HG03045 (cell line): Measurements from ENCODE around the gene C2CD4C.
"Not testable (repeated sequence)": the region's sequence is repeated elsewhere in the genome, so short reads cannot be mapped to it uniquely, and the experiment has no call there.

Source experiments
- ATAC-seq: cut with Tn5 transposase; IDR thresholded peaks from one replicate; pipeline ENCODE4 v1.9.1; 2021; ENCODE audit warnings: mild to moderate bottlenecking, moderate library complexity; ENCODE audit not compliant: unreplicated experiment

The C2CD4C gene

DNA sequence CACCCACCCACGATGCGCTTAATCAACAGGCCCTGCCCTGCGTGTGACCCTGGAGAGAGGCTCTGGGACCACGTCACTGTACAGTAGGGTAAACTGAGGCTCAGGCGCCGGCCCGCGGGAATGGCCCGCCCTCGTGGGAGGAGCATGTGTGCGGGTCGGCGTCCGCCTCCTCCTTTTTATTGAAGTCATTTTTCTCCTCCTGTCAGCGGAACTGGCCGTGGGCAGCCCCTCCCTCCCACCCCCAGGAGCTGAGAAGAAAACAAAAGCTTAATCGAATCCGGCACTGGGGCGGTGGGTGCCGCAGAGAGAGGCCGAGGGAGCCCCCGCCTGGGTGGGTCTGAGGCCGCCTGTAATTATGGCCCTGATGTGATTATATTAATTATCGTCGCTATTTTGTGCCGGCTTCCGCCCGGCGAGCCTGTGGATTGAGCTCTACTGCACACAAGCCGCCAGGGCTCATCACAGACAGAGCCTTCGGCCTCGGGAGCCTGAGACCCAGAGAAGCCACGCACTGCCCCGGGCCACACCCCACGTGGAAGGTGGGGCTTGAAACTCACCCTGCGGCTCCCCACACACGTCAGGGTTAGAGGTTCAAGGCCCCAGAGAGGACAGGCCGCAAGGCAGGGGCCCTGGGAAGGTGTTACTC, 7.0 kb downstream of the C2CD4C start:
- ATAC-seq: no peak

DNA sequence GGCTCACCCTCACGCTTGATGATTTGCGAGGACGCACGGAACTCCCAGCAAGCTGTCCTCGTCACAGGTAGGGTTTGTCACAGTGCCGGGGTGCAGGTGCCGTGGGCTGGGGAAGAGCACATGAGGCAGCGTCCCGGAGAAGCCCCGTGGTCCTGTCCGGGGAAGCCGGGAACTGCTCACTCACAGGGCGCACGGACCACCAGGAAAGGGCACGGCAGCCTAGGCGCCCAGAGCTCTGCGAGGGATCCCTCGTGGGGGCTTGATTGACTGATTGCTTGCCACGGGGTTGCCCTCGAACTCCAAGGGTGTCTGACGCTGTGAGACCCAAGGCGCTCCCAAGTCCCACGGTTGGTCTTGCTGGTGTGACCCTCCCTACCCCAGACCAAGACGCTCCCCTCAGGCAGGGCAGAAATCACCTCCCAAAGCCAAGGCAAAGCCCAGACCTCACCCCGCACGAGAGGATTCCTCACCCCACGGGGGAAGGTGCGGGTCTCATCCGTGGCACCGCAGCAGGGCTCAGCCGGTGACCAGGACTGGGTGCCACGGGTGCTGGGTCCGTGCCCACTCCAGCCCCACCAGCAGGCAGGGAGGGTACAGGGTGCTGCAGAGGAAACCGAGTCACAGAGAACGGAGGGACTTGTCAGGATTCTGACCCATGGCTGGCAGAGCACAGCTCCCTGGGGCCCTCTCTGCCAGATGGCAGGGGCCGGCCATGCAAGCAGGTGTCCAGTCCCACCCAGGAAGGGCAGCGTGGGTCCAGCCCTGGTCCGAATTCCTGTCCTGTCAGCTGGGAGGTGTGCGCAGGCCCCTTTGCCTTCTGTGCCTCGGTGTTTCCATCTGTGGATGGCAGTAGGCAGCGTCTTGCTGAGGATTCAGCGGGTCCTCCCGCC, 7.7 kb downstream of the C2CD4C start:
- no peak for ATAC-seq

DNA sequence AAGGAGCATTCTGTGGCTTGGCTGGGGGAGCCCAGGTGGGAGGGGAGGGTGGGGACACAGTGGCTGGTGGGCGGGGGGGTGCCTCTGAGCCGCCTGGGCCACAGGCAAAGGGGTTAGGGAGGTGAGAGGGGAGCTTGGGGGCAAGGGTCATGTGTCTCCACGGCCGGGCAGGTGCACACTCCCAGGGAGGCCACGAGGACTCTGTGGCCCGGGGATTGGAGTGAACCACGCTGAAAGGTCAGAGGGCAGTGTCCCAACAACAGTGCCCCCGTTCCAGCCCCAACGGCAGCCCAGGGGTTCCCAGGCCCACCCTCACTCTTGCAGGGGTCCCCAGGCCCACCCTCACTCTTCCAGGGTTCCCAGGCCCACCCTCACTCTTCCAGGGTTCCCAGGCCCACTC, 9.6 kb downstream of the C2CD4C start:
- no peak for ATAC-seq

DNA sequence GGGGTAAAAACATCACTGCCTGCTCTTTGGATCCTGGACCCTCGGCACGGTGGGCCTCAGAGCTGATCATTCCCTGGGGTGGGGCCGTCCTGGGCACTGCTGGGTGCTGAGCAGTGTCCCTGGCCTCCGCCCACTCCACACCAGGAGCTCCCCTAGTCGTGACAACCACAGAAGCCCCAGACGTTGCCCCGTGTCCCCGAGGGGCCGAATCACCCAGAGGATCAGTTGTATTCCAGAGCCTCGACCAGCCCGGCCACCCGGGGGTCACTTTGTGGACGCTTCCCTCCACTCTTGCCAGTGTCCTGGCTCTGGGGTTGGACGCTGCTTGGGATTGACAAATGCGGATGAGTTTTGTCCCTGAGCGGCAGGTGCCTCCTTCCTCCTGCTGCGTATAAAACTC, 10.2 kb downstream of the C2CD4C start:
- no peak for ATAC-seq

DNA sequence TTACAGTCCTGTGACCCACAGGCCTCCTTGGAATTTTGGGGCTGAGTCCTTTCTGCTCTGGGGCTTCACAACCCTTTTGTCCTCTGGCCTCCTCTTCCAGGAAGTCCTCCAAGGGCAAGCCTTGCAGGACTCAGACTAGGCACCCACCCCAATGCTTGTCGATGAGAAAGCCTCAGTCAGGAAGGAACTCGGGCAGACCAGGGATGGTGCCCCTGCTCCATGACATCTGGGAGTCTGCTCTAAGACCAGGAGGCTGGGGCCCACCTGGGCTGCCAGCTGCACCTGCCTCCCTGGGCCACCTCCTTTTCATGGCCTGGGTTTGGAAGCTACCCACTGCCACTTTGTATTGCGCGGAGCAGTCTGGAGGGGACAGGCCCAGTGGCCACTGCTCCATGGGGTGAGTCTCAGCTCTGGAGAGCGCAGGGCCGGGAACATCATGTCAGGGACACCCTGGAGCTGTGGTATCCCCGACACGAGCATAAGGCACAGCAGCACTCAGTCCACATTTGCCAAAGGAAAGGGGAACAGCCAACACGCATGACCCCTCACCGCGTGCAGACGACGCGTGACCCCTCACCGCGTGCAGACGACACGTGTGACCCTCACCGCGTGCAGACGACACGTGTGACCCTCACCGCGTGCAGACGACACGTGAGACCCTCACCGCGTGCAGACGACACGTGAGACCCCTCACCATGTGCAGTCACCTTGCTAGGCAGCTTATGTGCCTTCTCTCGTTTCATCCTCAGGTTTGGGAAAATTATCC, 10.8 kb downstream of the C2CD4C start:
- ATAC-seq: no peak

DNA sequence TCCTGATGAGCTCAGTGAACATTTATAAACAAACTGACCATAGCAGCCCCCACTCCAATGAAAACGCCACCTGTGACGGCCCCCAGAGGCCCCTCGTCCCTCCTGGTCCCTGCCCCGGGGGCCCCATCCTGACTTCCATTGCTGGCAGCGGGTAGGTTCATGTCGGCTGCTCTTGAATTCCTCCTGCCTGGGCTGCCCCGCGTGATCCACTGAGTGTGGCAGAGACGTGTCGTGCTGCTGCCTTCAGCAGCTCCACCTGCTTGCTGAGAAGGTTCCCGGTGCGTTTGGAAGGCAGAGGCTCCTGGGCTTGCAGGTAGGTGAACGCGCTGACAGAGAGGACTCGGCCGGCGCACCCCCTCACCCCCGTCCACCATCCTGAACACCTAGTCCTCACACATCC, 11.6 kb downstream of the C2CD4C start:
- no peak for ATAC-seq

DNA sequence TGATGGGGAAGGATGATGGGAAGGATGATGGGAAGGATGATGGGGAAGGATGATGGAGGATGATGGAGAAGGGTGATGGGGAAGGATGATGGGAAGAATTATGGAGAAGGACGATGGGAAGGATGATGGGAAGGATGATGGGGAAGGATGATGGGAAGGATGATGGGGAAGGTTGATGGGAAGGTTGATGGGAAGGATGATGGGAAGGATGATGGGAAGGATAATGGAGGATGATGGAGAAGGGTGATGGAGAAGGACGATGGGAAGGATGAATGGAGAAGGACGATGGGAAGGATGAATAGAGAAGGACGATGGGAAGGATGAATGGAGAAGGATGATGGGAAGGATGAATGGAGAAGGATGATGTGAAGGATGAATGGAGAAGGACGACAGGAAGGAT, 13.5 kb downstream of the C2CD4C start:
- no peak for ATAC-seq

DNA sequence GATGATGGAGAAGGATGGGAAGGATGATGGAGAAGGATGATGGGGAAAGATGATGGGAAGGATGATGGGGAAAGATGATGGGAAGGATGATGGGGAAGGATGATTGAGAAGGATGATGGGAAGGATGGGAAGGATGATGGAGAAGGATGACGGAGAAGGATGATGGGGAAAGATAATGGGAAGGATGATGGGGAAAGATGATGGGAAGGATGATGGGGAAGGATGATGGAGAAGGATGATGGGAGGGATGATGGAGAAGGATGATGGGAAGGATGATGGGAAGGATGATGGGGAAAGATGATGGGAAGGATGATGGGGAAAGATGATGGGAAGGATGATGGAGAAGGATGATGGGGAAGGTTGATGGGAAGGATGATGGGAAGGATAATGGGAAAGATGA, 14.1 kb downstream of the C2CD4C start:
- ATAC-seq: not testable (repeated sequence)

DNA sequence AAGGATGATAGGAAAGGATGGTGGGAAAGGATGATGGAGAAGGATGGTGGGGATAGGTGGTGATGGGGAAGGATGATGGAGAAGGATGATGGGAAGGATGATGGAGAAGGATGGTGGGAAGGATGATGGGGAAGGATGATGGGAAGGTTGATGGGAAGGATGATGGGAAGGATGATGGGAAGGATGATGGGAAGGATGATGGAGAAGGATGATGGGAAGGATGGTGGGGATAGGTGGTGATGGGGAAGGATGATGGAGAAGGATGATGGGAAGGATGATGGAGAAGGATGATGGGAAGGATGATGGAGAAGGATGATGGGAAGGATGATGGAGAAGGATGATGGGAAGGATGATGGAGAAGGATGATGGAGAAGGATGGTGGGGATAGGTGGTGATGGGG, 15.4 kb downstream of the C2CD4C start:
- not testable (repeated sequence) for ATAC-seq

DNA sequence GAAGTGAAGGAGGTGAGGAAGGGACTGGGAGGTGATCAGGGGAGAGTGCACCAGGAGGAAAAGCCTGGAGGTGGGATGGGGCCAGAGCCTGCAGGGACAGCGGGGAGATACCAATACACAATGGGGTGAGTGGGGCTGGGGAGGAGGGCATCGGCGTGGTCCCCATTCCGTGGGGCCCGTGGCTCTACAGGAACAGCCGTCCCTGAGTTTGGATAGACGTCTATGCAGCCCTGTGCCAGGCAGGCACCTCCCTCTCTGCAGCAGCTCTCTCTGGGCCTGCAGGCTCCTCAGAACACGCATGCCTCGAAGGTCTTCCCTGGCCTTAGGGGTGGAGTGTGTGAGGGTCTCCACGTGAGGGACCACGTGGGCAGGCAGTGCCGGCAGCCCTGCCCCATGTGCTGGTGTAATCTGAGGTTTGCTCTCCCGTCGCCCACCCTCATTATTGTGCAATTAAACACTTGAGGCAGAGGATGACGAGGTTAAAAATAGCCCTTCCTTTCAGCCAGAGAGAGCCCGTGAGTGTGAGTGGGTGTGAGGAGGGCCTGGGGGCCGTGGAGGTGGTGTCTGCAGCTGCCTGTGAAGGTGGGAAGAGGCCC, 16.5 kb downstream of the C2CD4C start:
- ATAC-seq: no peak

DNA sequence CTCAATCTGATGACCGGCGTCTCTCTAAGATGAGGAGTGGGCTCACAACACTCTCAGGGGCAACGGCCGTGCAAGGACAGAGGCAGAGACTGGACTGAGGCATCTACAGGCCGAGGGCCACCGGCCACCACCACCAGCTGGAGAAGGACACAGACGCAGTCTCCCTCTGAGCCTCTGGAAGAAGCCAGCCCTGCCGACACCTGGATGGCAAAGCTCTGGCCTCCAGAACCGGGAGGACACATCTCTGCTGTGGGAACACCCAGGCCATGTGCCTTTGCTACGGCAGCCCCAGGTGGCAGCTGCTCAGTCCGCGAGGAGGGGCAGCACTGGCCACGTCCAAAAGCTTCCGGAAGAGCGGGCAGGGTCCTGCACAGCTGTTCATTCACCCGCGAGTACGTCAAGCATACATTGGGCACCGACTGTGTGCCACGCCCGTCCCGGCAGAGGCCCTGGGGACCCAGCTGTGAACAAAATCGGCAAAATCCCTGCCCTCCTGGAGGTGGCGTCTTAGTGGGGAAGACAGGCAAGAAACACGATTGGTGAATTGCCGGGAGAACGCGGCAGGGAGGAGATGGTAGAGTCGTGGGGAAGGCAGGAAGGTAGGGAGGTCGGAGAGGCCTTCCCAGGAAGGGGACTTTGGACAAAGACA, 17.1 kb downstream of the C2CD4C start:
- no peak for ATAC-seq

DNA sequence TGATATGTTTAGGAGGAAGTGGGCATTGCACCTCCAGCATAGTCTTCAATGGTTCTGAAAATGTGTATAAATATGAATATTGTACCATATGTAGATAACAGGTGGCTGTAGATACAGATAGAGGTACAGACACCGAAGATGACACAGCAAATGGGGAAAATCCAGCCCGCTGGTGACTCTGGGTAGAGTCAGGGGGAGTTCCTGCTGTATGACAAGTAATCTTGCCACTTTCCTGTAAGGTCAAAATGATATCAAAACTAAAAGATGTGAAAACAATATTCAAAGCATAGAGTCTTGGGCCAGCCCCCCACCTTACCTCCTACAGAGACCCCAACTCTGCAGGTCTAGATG, 17.8 kb downstream of the C2CD4C start:
- no peak for ATAC-seq

DNA sequence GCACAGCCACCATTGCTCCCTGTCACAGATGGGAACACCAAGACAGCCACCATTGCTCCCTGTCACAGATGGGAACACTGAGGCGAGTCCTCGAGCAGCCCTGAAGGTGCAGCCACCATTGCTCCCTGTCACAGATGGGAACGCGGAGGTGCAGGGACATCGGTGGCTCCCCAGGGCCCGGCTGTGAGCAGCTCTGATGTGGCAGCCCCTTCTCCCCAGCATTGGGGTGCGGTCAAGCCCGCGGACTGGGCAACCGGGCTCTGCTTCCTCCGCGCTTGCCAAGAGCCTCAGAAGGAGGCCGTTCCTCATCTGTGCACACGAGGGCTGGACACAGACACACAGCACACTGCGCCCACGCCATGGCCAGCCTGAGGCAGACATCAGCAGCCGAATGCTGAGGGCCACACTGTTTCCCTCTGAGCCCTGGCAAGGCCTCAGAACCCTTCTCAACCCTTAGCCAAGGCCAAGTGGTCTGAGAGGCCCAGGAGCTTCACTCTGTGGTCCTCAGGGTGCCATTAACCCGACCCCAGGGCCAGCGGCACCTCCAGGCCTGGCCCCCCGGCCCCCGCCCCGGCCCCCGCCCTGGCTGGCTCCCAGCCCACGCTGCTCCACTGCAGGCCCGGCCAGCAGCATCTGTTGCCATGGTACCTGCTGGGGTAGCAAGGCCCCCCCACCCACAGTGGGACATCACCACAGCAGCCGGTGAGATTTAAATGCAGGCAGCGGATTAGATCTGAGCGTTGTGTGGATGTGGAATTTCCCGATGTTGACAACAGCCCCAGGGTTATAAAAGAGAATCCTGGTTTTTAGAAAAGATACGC, 18.4 kb downstream of the C2CD4C start:
- no peak for ATAC-seq

DNA sequence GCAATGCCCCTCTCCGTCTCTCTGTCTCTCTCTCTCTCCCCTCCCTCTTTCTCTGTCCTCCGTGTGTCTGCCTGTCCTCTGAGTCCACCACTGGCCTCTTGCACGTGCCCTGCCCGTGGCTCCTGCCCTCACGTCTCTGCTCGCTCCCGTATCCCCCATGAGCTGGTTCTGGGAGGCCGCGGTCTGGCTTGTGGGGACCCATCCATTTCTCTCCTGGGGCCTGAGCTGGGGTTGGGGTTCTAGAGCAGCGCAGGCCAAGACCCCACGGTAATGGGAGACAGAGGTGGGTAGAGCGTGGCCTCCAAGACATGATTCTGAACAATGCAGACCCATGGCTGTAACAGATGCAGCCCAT, 19.0 kb downstream of the C2CD4C start:
- no peak for ATAC-seq

DNA sequence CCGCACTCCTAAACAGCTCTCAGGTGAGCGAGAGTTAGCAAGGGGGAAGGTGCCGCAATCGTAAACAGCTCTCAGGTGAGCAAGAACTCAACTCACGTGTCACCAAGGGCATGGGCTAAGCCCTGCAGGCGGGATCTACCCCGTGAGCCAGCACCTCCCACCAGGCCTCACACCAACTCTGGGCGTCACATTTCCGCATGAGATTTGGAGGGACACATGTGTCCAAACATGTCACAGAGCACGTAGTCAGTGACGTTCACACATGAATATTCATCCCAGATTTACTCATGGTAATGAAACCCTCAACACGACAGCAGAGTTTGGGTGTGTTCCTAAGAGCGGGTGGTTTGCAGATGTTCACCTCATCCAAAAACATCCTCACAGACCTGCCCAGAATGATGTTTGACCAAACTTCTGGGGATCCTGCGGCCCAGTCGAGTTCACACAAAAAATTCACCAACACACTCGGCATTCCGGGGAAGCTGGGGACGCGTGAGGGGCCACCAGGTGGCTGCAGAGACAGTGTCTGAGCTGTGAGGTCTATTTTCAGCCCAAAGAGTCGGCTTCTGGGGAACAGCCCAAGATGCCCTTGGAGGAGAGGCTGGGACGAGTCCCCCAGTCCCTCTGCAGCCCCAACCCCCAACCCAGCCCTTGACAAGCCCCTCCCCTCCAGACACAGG, 19.6 kb downstream of the C2CD4C start:
- ATAC-seq: no peak

DNA sequence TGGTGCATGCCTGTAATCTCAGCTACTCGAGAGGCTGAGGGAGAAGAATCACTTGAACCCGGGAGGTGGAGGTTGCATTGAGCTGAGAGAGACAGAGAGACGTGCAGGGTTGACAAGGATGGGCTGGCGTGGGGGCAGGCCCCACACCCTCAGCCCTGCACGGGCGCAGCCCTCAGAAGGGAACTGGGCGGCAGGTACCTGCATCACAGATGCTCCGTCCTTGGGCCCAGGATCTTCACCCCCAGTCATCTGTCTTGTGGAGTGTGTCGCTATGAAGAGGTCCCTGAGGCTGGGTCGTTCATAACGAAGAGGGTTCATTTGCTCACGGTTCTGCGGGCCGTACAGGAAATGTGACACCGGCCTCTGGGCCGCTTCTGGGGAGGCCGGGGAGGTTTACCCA, 20.3 kb downstream of the C2CD4C start:
- no peak for ATAC-seq

DNA sequence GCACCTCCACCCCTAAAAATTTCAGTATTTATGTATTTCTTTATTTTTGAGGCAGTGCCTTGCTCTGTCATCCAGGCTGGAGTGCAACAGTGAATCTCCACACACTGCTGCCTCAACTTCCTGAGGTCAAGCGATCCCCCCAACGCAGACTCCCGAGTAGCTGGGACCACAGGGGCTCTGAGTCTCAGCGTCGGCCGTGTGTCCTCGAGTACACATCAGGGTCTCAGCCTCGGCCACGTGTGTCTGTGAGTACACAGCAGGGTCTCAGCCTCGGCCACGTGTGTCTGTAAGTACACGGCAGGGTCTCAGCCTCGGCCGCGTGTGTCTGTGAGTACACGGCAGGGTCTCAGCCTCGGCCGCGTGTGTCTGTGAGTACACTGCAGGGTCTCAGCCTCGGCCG, 21.2 kb downstream of the C2CD4C start:
- no peak for ATAC-seq

DNA sequence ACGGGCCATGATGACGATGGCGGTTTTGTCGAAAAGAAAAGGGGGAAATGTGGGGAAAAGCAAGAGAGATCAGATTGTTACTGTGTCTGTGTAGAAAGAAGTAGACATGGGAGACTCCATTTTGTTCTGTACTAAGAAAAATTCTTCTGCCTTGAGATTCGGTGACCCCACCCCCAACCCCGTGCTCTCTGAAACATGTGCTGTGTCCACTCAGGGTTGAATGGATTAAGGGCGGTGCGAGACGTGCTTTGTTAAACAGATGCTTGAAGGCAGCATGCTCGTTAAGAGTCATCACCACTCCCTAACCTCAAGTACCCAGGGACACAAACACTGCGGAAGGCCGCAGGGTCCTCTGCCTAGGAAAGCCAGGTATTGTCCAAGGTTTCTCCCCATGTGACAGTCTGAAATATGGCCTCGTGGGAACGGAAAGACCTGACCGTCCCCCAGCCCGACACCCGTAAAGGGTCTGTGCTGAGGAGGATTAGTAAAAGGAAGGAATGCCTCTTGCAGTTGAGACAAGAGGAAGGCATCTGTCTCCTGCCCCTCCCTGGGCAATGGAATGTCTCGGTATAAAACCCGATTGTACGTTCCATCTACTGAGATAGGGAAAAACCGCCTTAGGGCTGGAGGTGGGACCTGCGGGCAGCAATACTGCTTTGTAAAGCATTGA, 22.2 kb downstream of the C2CD4C start:
- ATAC-seq: not testable (repeated sequence)

DNA sequence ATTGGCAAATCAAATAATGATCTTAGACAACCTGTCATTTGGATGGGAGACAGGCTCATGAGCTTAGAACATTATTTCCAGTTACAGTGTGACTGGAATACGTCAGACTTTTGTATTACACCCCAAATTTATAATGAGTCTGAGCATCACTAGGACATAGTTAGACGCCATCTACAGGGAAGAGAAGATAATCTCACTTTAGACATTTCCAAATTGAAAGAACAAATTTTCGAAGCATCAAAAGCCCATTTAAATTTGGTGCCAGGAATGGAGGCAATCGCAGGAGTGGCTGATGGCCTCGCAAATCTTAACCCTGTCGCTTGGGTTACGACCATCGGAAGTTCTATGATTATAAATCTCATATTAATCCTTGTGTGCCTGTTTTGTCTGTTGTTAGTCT, 22.8 kb downstream of the C2CD4C start:
- ATAC-seq: not testable (repeated sequence)
